8988T (cell line): ENCODE measurements around the gene PTCH2.
A peak's percentile ranks its signal among the peaks of the same experiment; 100 is the strongest.
"Not testable (repeated sequence)": the region's sequence is repeated elsewhere in the genome, so short reads cannot be mapped to it uniquely, and the experiment has no call there.

ENCODE experiments used
- DNase-seq: peaks from one replicate; pipeline ENCODE4 v3.0.0; 2011

PTCH2 gene

GRCh38 chr1:44817771-44818495 is 25.1 kb downstream of the PTCH2 start:
- DNase-seq, result no peak

- no peak for DNase-seq
Measured at GRCh38 chr1:44817307-44817706, 25.7 kb downstream of the PTCH2 start.

- DNase-seq, result not testable (repeated sequence)
Measured at GRCh38 chr1:44815926-44816325, 27.1 kb downstream of the PTCH2 start.

- DNase-seq, result no peak
Measured at GRCh38 chr1:44812822-44813543, 30.1 kb downstream of the PTCH2 start.

- no peak for DNase-seq
Measured at GRCh38 chr1:44811234-44811633, 31.8 kb downstream of the PTCH2 start.

GRCh38 chr1:44810762-44811105 is 32.3 kb downstream of the PTCH2 start:
- DNase-seq, result not testable (repeated sequence)

GRCh38 chr1:44810101-44810761 is 32.8 kb downstream of the PTCH2 start:
- no peak for DNase-seq

- no peak for DNase-seq
Measured at GRCh38 chr1:44808938-44809917, 33.8 kb downstream of the PTCH2 start.

GRCh38 chr1:44808063-44808937 is 34.8 kb downstream of the PTCH2 start, which contains the start of gene BTBD19:
Gene BTBD19, plus strand, starts transcription at chr1:44808523. Its CDS starts 298 bp downstream, at chr1:44808821.
- no peak for DNase-seq

GRCh38 chr1:44807364-44808062 is 35.5 kb downstream of the PTCH2 start:
- peak; percentile 85 for DNase-seq

GRCh38 chr1:44806704-44807363 is 36.2 kb downstream of the PTCH2 start, which contains the start of gene DYNLT4:
Gene DYNLT4, minus strand, starts transcription at chr1:44807351. Its CDS starts 683 bp downstream, at chr1:44806668.
- DNase-seq, result no peak

- no peak for DNase-seq
Measured at GRCh38 chr1:44806025-44806703, 36.9 kb downstream of the PTCH2 start.

- no peak for DNase-seq
Measured at GRCh38 chr1:44805311-44806024, 37.6 kb downstream of the PTCH2 start.

GRCh38 chr1:44803312-44804095 is 39.5 kb downstream of the PTCH2 start:
- no peak for DNase-seq

GRCh38 chr1:44803062-44803311 is 40.1 kb downstream of the PTCH2 start:
- no peak for DNase-seq

GRCh38 chr1:44802306-44803061 is 40.6 kb downstream of the PTCH2 start:
- DNase-seq, result no peak

- DNase-seq, result no peak
Measured at GRCh38 chr1:44801491-44802305, 41.4 kb downstream of the PTCH2 start.
